ENCODE measurements around the gene PITPNC1. TPM values are rescaled to one million over a fixed set of nuclear protein-coding genes. Genes with fewer than 3 reads are reported as not detected.

PITPNC1 gene
- total RNA-seq, 1 experiment from 2014 or later = 20.8 TPM

- POLR2A ChIA-PET = no interaction called here
- ATAC-seq = no peak
- intact Hi-C loops (cut with micrococcal nuclease; ENCODE audit: unreplicated experiment) = loop anchor here (2.0 kb wide), 2 partner anchors 87 to 95 kb away; no protein-coding TSS in a partner anchor
- no peak overlapping the region for H3K4me3 ChIP-seq (ENCODE audit: low read depth in 2 of 2, low read length in 2 of 2)
- DNase-seq (ENCODE audit: low read depth, low spot score) = no peak
- peaks cover 25% of the 10 kb centered on the region for H3K4me1 ChIP-seq (ENCODE audit: control insufficient read depth, insufficient read depth, low read length)
- no peaks in the 10 kb centered on the region for H3K9me3 ChIP-seq (ENCODE audit: control insufficient read depth, insufficient read depth, low read depth, low read length)
- H3K36me3 ChIP-seq (ENCODE audit: control insufficient read depth, insufficient read depth, low read length) = no peaks in the 10 kb centered on the region
- CTCF ChIA-PET = interaction anchor here (2.0 kb wide), 1 partner anchor 87 kb away, joined by 15 read pairs; no protein-coding TSS in a partner anchor
- TF ChIP-seq REST (IDR thresholded peaks at IDR 0.05; ENCODE audit: insufficient read depth in 1 of 2, low read depth in 2 of 2, low read length in 1 of 2) (no peak), POLR2AphosphoS5 (IDR thresholded peaks at IDR 0.05; ENCODE audit: low read depth, low read length) (no peak), TCF7L2 (IDR thresholded peaks at IDR 0.05; ENCODE audit: low read depth, low read length) (no peak), CTCF (IDR thresholded peaks at IDR 0.05) (peak; percentile 11; the same call in 1 of the 2 replicates), SIN3A (IDR thresholded peaks at IDR 0.05; ENCODE audit: borderline replicate concordance, insufficient read depth, low read depth, low read length) (no peak)
- in situ Hi-C loops (cut with HindIII; ENCODE audit: low pct_unique_long_range_greater_than_20kb, low sequenced_read_pairs) = no loop called here
- BruUV-seq (replicated peaks) = no TSS peak
- H3K27ac ChIP-seq (ENCODE audit: low read length) = peak overlapping the region; percentile 48
- no peaks in the 10 kb centered on the region for H3K27me3 ChIP-seq (ENCODE audit: control insufficient read depth, insufficient read depth, low read length)
These were observed 97.1 kb downstream of the PITPNC1 start for GRCh38 chr17:67474081-67474661.

GRCh38 chr17:67475161-67475937, 98.3 kb downstream of the PITPNC1 start:
- Histone ChIP-seq H3K27me3 (ENCODE audit: control insufficient read depth, insufficient read depth, low read length) (no peaks in the 10 kb centered on the region), H3K36me3 (ENCODE audit: control insufficient read depth, insufficient read depth, low read length) (no peaks in the 10 kb centered on the region), H3K9me3 (ENCODE audit: control insufficient read depth, insufficient read depth, low read depth, low read length) (no peaks in the 10 kb centered on the region), H3K4me3 (ENCODE audit: low read depth in 2 of 2, low read length in 2 of 2) (no peak overlapping the region), H3K4me1 (ENCODE audit: control insufficient read depth, insufficient read depth, low read length) (peaks cover 25% of the 10 kb centered on the region), H3K27ac (ENCODE audit: low read length) (peak overlapping the region; percentile 63)
- intact Hi-C loops (cut with micrococcal nuclease; ENCODE audit: unreplicated experiment) = loop anchor here (2.0 kb wide), 2 partner anchors 89 to 97 kb away; no protein-coding TSS in a partner anchor
- CTCF ChIA-PET = interaction anchor here (0.7 to 2.0 kb wide), 6 partner anchors 13 to 628 kb away, joined by 3 to 15 read pairs (median 4); no protein-coding TSS in a partner anchor
- peak; percentile 85 for ATAC-seq
- DNase-seq (ENCODE audit: low read depth, low spot score) = peak; percentile 80
- BruUV-seq (replicated peaks) = no TSS peak
- TF ChIP-seq TCF7L2 (IDR thresholded peaks at IDR 0.05; ENCODE audit: low read depth, low read length) (no peak), CTCF (IDR thresholded peaks at IDR 0.05) (peak; percentile 88)
- in situ Hi-C loops (cut with HindIII; ENCODE audit: low pct_unique_long_range_greater_than_20kb, low sequenced_read_pairs) = no loop called here
- POLR2A ChIA-PET = no interaction called here

All from Panc1 (cell line).